ENCODE data around the gene CASZ1.

GRCh38 chr1:10708757-10709156 is 87.7 kb downstream of the CASZ1 start:
- TF ChIP-seq MLX (CRISPR knock-in tag; IDR thresholded peaks at IDR 0.05) (no peak), IRF1 (CRISPR knock-in tag; IDR thresholded peaks at IDR 0.05) (no peak), AFF4 (CRISPR knock-in tag; IDR thresholded peaks at IDR 0.05; ENCODE audit: borderline replicate concordance) (no peak), CTCF (IDR thresholded peaks at IDR 0.05) (no peak), USF1 (CRISPR knock-in tag; IDR thresholded peaks at IDR 0.05) (no peak), PREB (CRISPR knock-in tag; IDR thresholded peaks at IDR 0.05; ENCODE audit: borderline replicate concordance) (no peak), ZBTB21 (CRISPR knock-in tag; IDR thresholded peaks at IDR 0.05; ENCODE audit: borderline replicate concordance) (no peak)

Data from WTC11 (cell line).